Stimulated activated CD8-positive, alpha-beta memory T cell treated with anti-CD3 and anti-CD28 coated beads, Interleukin-15, amount 100 ng/mL, for 24 hours (primary cell): ENCODE measurements around the gene ARSH.
"Not testable (repeated sequence)": the region's sequence is repeated elsewhere in the genome, so short reads cannot be mapped to it uniquely, and the experiment has no call there.

Experiments
- DNase-seq: peaks from one replicate; pipeline ENCODE4 v3.0.0-alpha.2; 2020; ENCODE audit warnings: low read depth

Gene ARSH

DNA sequence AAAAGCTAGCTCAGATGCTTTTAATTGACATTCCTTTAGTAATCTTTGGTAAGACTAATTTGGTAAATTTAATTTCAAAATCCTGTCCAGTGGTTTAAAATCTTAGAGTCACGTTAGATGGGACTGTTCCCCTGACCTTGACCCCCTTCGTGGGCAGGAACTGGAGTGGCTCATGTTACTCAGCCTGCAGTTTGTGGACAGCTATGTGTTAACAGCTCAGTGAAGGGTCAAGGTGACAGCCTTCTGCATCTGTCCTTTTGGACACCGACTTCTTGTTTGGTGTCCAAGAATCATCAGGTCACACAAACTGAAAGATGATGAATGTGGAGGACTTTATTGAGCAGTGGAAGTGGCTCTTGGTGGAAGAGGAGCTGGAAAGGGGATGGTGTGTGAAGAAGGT lies 37.9 kb downstream of the ARSH start:
- DNase-seq: no peak

GRCh38 chrX:3044671-3045070 lies 38.3 kb downstream of the ARSH start:
- no peak for DNase-seq

- DNase-seq: no peak
Measured at GRCh38 chrX:3046253-3047240, 40.2 kb downstream of the ARSH start.

DNA sequence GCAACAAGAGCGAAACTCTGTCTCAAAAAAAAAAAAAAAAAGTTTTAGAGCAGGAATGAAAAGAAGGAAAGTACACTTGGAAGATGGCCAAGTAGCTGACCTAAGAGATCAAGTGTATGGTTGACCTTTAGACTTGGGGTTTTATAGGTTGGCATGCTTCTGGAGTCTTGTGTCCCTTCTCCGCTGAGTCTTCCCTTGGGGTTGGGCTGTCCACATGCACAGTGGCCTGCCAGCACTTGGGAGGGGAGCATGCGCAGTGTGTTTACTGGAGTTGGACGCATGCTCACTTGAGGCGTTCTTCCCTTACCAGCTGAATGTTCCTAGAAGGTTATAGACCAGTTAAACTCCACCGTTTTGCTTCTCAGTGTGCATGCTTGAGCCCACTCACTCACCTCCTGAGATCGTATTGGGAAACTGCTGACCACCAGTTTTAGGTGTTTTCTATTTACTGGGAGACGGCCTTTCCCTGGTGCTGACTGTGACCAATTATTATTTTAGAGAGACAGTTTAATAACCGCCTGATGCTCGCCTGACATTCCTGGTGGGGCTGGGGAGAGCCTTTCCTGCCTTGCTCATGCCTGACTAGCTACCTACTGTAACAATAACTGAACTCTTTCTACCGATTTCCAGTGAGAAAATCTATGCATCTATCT lies 44.3 kb downstream of the ARSH start:
- not testable (repeated sequence) for DNase-seq

DNA sequence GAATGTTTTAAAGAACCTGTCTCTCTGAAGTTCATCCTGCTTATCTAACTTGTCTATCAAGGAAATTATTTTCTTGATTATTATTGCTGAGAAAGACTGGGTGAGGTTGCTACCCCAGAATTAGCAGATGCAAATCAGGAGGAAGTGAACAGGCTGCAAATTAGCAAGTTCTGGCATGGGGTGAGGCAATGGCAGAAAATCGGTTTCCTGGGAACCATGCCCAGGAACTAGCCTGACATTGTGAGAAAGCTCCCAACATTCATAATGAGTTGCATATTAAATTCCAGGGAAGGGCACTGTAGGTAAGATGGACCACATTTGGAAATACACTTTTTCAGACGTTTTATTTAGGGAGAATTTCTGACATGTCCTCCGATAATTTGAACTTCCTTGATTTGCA lies 46.5 kb downstream of the ARSH start:
- no peak for DNase-seq

GRCh38 chrX:3066555-3066954 lies 60.2 kb downstream of the ARSH start:
- DNase-seq: no peak

DNA sequence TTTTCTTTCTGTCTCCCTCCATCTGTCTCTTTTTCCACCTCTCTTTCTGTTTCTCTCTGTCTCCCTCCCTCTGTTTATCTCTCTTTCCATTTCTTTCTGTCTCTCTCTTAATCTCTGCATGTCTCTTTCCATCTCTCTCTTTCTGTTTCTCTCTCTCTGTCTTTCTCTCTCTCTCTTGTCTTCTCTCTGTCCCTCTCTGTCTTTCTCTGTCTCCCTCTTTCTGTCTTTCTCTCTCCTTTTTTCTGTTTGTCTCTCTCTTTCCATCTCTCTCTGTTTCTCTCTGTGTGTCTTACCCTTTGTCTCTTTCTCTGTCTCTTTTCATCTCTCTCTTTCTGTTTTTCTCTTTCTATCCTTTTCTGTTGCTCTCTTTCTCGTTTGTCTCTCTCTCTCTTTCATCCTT lies 69.6 kb downstream of the ARSH start:
- no peak for DNase-seq

GRCh38 chrX:3076416-3076991 lies 70.2 kb downstream of the ARSH start:
- DNase-seq: no peak
